Hepatocyte (in vitro differentiated cells): ENCODE results near the gene ANKRD45.

Experiments used
- EZH2 ChIP-seq: fragments of 200-600 bp; sonication (generic); IDR thresholded peaks from 2 replicates; pipeline ENCODE4 v1.6.1; 2016; ENCODE audit warnings: antibody characterized with exemption, mild to moderate bottlenecking, borderline replicate concordance
- EZH2phosphoT487 ChIP-seq: fragments of 200-600 bp; sonication (generic); IDR thresholded peaks from one replicate; pipeline ENCODE4 v1.6.1; 2018; ENCODE audit warnings: antibody characterized with exemption, mild to moderate bottlenecking, low read depth, moderate library complexity; ENCODE audit not compliant: unreplicated experiment, severe bottlenecking
- TF ChIP-seq, protein P1 (sequence below): fragments of 200-600 bp; sonication (generic); IDR thresholded peaks from 2 replicates; pipeline ENCODE4 v1.5.1; 2016; ENCODE audit warnings: antibody characterized with exemption, mild to moderate bottlenecking; ENCODE audit not compliant: poor library complexity

DNA sequence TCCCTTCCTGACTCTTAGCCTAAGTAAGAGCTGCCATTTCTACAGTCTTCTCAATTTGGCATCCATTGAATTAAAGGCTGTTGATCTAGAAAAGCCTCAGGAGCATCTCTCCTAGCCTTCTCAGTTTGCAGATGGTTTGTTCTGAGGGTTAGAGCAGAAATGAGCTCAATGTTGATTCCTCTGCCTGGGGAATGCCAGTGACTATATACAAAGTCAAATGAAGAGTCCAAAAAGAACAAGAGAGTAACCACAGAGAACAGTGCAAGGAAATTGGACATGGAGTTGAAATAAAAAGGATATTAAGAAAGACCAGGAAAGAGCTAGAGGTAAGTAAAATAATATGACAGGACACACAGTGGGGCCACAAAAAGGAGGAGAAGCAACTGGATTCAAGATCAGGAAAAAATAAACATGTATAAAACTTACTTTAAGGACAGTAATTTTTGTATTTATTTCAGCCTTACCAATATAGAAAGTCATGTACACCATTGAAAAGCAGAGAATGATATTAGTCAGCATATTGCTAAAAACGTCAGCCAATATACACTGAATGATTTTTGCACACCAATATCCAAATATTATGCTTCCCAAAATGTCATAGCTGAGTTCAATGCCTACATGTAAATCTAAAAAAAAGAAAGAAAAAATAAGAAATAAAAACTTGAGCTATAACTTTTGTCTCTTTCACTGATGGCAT, 88.1 kb downstream of the ANKRD45 start:
- TF ChIP-seq, protein P1, sequence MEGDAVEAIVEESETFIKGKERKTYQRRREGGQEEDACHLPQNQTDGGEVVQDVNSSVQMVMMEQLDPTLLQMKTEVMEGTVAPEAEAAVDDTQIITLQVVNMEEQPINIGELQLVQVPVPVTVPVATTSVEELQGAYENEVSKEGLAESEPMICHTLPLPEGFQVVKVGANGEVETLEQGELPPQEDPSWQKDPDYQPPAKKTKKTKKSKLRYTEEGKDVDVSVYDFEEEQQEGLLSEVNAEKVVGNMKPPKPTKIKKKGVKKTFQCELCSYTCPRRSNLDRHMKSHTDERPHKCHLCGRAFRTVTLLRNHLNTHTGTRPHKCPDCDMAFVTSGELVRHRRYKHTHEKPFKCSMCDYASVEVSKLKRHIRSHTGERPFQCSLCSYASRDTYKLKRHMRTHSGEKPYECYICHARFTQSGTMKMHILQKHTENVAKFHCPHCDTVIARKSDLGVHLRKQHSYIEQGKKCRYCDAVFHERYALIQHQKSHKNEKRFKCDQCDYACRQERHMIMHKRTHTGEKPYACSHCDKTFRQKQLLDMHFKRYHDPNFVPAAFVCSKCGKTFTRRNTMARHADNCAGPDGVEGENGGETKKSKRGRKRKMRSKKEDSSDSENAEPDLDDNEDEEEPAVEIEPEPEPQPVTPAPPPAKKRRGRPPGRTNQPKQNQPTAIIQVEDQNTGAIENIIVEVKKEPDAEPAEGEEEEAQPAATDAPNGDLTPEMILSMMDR, result no peak
- no peak for TF ChIP-seq EZH2
- no peak for TF ChIP-seq EZH2phosphoT487
